Gastroesophageal sphincter (tissue), 4 donors: ENCODE results near the gene CELSR1. TPM values are rescaled to one million over a fixed set of nuclear protein-coding genes. Genes with fewer than 3 reads are reported as not detected.
A peak's percentile ranks its signal among the peaks of the same experiment; 100 is the strongest.

Experiments
- ATAC-seq: fragments of 150-250 bp; one replicate; pipeline ENCODE4 v1.9.1; 2016; ENCODE audit warnings: mild to moderate bottlenecking, moderate library complexity
- H3K27ac ChIP-seq, 4 donors: fragments of 200-600 bp; sonication (generic) in 3 of 4; 1 replicate in 3 of 4; 2 replicates in 1 of 4; pipeline ENCODE4 v1.5.1; 2016 to 2019
- H3K27me3 ChIP-seq: fragments of 200-600 bp; sonication (generic); one replicate; pipeline ENCODE4 v1.5.1; 2019
- H3K36me3 ChIP-seq, 2 donors: fragments of 200-600 bp; sonication (generic); one replicate each; pipeline ENCODE4 v1.5.1; 2019; ENCODE audit warnings: control low read depth in 1 of 2
- H3K4me1 ChIP-seq, 3 donors: fragments of 200-600 bp; sonication (generic); 1 replicate in 2 of 3; 2 replicates in 1 of 3; pipeline ENCODE4 v1.5.1; 2016 to 2019; ENCODE audit warnings: control low read depth in 2 of 3
- H3K4me3 ChIP-seq, 2 donors: fragments of 200-600 bp; sonication (generic); one replicate each; pipeline ENCODE4 v1.5.1; 2019; ENCODE audit warnings: mild to moderate bottlenecking in 1 of 2, moderate library complexity in 1 of 2
- H3K9me3 ChIP-seq, 3 donors: fragments of 200-600 bp; sonication (generic); one replicate each; pipeline ENCODE4 v1.5.1; 2017 to 2019; ENCODE audit warnings: control low read depth in 2 of 3
- EP300 ChIP-seq: sonication (generic); formaldehyde crosslinking; IDR thresholded peaks from one replicate; pipeline ENCODE4 v1.6.1; 2017; ENCODE audit warnings: antibody characterized with exemption, mild to moderate bottlenecking
- POLR2A ChIP-seq, 2 donors: fragments of 450-650 bp; IDR thresholded peaks; one replicate each; pipeline ENCODE4 v1.6.1; 2017; ENCODE audit warnings: antibody characterized with exemption in 2 of 2, mild to moderate bottlenecking in 2 of 2, moderate library complexity in 1 of 2
- POLR2AphosphoS5 ChIP-seq: sonication (generic); formaldehyde crosslinking; IDR thresholded peaks from one replicate; pipeline ENCODE4 v1.6.1; 2017; ENCODE audit warnings: antibody characterized with exemption
- WGBS, 2 donors: methylation state at CpG; one replicate each; pipeline ENCODE4 v1.1.5; 2018; ENCODE audit warnings: low coverage in 1 of 2; 5-methylcytosine and 5-hydroxymethylcytosine counted together
- total RNA-seq, 4 donors: library from RNA; depleted of rRNA; stranded (reverse); fragments of >200 nt; gene quantifications; one replicate each; pipeline ENCODE4 v1.1.0, GENCODE V29; 2016
- TF ChIP-seq, protein P1 (sequence below), 4 experiments: fragments of 200-600 bp in 2 of 4; fragments of 450-650 bp in 2 of 4; sonication (generic) in 1 of 4; IDR thresholded peaks; one replicate each; pipeline ENCODE4 v1.5.1; 2017 to 2019; ENCODE audit warnings: antibody characterized with exemption in 4 of 4, mild to moderate bottlenecking in 2 of 4, moderate library complexity in 2 of 4

CELSR1 gene
- total RNA-seq, 4 donors from 2014 or later, result 1.7 to 4.8 (median 4.3) TPM

- 75 to 80% methylated on average over 3 to 7 of the region's 7 CpGs for WGBS, 2 donors
- TF ChIP-seq POLR2A (IDR thresholded peaks at IDR 0.05) (no peak), EP300 (no peak), POLR2AphosphoS5 (no peak)
- TF ChIP-seq, protein P1, sequence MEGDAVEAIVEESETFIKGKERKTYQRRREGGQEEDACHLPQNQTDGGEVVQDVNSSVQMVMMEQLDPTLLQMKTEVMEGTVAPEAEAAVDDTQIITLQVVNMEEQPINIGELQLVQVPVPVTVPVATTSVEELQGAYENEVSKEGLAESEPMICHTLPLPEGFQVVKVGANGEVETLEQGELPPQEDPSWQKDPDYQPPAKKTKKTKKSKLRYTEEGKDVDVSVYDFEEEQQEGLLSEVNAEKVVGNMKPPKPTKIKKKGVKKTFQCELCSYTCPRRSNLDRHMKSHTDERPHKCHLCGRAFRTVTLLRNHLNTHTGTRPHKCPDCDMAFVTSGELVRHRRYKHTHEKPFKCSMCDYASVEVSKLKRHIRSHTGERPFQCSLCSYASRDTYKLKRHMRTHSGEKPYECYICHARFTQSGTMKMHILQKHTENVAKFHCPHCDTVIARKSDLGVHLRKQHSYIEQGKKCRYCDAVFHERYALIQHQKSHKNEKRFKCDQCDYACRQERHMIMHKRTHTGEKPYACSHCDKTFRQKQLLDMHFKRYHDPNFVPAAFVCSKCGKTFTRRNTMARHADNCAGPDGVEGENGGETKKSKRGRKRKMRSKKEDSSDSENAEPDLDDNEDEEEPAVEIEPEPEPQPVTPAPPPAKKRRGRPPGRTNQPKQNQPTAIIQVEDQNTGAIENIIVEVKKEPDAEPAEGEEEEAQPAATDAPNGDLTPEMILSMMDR (IDR thresholded peaks at IDR 0.05), result no peak
- no peaks in the 10 kb centered on the region for H3K9me3 ChIP-seq
- peaks cover 0 to 51% (median 17%) of the 10 kb centered on the region in 3 donors for H3K4me1 ChIP-seq
- no peak overlapping the region for H3K27ac ChIP-seq
- no peak for ATAC-seq
- H3K36me3 ChIP-seq, result no peaks in the 10 kb centered on the region
- peaks cover 38% of the 10 kb centered on the region for H3K27me3 ChIP-seq
- H3K4me3 ChIP-seq, result no peak overlapping the region
These were observed 4.1 kb upstream of the CELSR1 start for GRCh38 chr22:46541536-46541935.

- no peaks in the 10 kb centered on the region for H3K9me3 ChIP-seq
- TF ChIP-seq, protein P1 (IDR thresholded peaks at IDR 0.05), result no peak
- no peak for TF ChIP-seq POLR2AphosphoS5
- no peak for TF ChIP-seq EP300
- TF ChIP-seq POLR2A (IDR thresholded peaks at IDR 0.05), result no peak
- no peak overlapping the region for H3K4me3 ChIP-seq
- 86 to 92% methylated on average over 2 of the region's 5 CpGs for WGBS, 2 donors
- ATAC-seq, result no peak
- H3K36me3 ChIP-seq, result no peaks in the 10 kb centered on the region
- peaks cover 0 to 48% (median 11%) of the 10 kb centered on the region in 3 donors for H3K4me1 ChIP-seq
- peaks cover 45% of the 10 kb centered on the region for H3K27me3 ChIP-seq
- H3K27ac ChIP-seq, result no peak overlapping the region
These were observed 3.5 kb upstream of the CELSR1 start for GRCh38 chr22:46540874-46541273.

- no peak overlapping the region for H3K4me3 ChIP-seq
- TF ChIP-seq POLR2A (IDR thresholded peaks at IDR 0.05) (no peak), POLR2AphosphoS5 (no peak), EP300 (no peak)
- TF ChIP-seq, protein P1 (IDR thresholded peaks at IDR 0.05), result no peak
- H3K9me3 ChIP-seq, result no peaks in the 10 kb centered on the region
- H3K27me3 ChIP-seq, result peaks cover 62% of the 10 kb centered on the region
- peaks cover 0 to 35% (median 11%) of the 10 kb centered on the region in 3 donors for H3K4me1 ChIP-seq
- 58 to 66% methylated on average over 4 to 6 of the region's 9 CpGs for WGBS, 2 donors
- no peak overlapping the region for H3K27ac ChIP-seq
- ATAC-seq, result no peak
- H3K36me3 ChIP-seq, result no peaks in the 10 kb centered on the region
These were observed 1.7 kb upstream of the CELSR1 start for GRCh38 chr22:46539169-46539568.

GRCh38 chr22:46538814-46539160 is 1.4 kb upstream of the CELSR1 start:
- Histone ChIP-seq H3K4me3 (peak overlapping the region in 1 of 2 donors; percentile 53), H3K27me3 (peaks cover 62% of the 10 kb centered on the region), H3K36me3 (no peaks in the 10 kb centered on the region), H3K4me1 (peaks cover 0 to 35% (median 11%) of the 10 kb centered on the region in 3 donors), H3K9me3 (no peaks in the 10 kb centered on the region), H3K27ac (no peak overlapping the region)
- TF ChIP-seq POLR2AphosphoS5, result no peak
- TF ChIP-seq, protein P1 (IDR thresholded peaks at IDR 0.05), result no peak
- ATAC-seq, result no peak
- WGBS, 2 donors, result 17 to 18% methylated on average over 2 of the region's 13 CpGs

DNA sequence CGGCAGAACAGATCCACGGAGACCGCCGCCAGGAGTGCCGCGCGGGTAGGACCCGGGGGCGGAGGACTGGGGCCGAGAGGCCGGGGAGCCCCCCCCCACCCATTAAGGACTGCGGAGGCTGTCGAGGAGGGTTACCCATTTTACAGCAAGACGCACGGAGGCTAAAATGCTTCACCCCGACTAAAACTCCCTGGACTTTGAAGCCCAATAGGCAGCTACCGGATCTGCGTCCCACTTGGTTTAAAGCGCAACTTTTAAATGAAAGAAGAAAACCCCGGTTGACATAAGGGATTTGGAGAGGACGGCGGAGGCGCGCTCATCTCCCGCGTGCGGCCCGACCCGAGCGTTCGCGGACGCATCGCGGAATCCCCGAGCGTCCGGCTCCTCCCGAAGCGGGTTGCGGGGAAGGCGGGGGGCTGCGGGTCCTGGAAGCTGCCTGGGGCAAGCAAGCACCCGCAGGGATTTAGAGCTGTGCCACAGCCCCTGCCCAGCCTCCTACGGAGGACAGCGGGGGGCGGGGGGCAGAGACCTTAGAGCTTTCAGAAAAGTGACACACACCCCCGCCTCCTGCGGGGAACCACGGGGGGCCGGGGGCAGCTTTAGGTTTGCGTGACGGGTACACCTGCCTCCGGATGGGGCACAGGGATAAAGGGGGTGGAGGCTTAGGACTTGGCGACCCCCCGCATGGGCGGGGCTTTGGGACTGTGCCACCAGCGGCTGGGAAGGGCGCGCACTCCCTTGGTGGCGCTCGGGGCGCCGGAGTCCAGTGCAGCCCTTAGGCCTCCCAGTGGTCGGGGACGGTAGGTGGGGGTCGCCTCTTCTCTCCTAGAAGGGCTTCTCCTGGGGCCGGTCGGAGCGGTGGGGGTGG is 760 bp upstream of the CELSR1 start:
- Histone ChIP-seq H3K36me3 (no peaks in the 10 kb centered on the region), H3K4me1 (peaks cover 0 to 35% (median 11%) of the 10 kb centered on the region in 3 donors), H3K27ac (peak overlapping the region in 2 of 4 donors; percentile 7 to 24), H3K9me3 (no peaks in the 10 kb centered on the region), H3K4me3 (peak overlapping the region; percentile 38 to 53), H3K27me3 (peaks cover 62% of the 10 kb centered on the region)
- 1% methylated on average over 21 of the region's 70 CpGs; no CpG with 5 or more reads in 1 of the 2 donors for WGBS, 2 donors
- no peak for TF ChIP-seq POLR2AphosphoS5
- no peak for TF ChIP-seq EP300
- no peak for TF ChIP-seq POLR2A (IDR thresholded peaks at IDR 0.05)
- TF ChIP-seq, protein P1 (IDR thresholded peaks at IDR 0.05), result peak in 1 of 4 experiments; percentile 6
- ATAC-seq, result peak; percentile 1
